HG02642 (cell line): ENCODE measurements around the gene JPH3.

Experiments used
- ATAC-seq: cut with Tn5 transposase; IDR thresholded peaks from one replicate; pipeline ENCODE4 v1.9.1; 2021; ENCODE audit warnings: mild to moderate bottlenecking; ENCODE audit not compliant: unreplicated experiment, poor library complexity

Gene JPH3

GRCh38 chr16:87622756-87623319, 20.5 kb downstream of the JPH3 start:
- no peak for ATAC-seq

- no peak for ATAC-seq
Measured at GRCh38 chr16:87625241-87625797, 23.0 kb downstream of the JPH3 start.

- no peak for ATAC-seq
Measured at GRCh38 chr16:87626401-87626800, 24.1 kb downstream of the JPH3 start.

GRCh38 chr16:87626905-87627304, 24.6 kb downstream of the JPH3 start:
- ATAC-seq, result no peak

- no peak for ATAC-seq
Measured at GRCh38 chr16:87627542-87628245, 25.4 kb downstream of the JPH3 start.

GRCh38 chr16:87628246-87628923, 26.1 kb downstream of the JPH3 start:
- ATAC-seq, result no peak

GRCh38 chr16:87628940-87629339, 26.6 kb downstream of the JPH3 start:
- ATAC-seq, result no peak

- ATAC-seq, result no peak
Measured at GRCh38 chr16:87631067-87631466, 28.8 kb downstream of the JPH3 start.

GRCh38 chr16:87634411-87634810, 32.1 kb downstream of the JPH3 start:
- ATAC-seq, result no peak

GRCh38 chr16:87635541-87636049, 33.3 kb downstream of the JPH3 start:
- ATAC-seq, result no peak

GRCh38 chr16:87636050-87636684, 33.9 kb downstream of the JPH3 start:
- ATAC-seq, result no peak

GRCh38 chr16:87636741-87637140, 34.4 kb downstream of the JPH3 start:
- no peak for ATAC-seq

GRCh38 chr16:87637357-87637756, 35.0 kb downstream of the JPH3 start:
- no peak for ATAC-seq

- ATAC-seq, result no peak
Measured at GRCh38 chr16:87638736-87639135, 36.4 kb downstream of the JPH3 start.

- ATAC-seq, result no peak
Measured at GRCh38 chr16:87641721-87642120, 39.4 kb downstream of the JPH3 start.

GRCh38 chr16:87642491-87642890, 40.2 kb downstream of the JPH3 start:
- no peak for ATAC-seq

- no peak for ATAC-seq
Measured at GRCh38 chr16:87644186-87644585, 41.9 kb downstream of the JPH3 start.

- ATAC-seq, result no peak
Measured at GRCh38 chr16:87644596-87644995, 42.3 kb downstream of the JPH3 start.

GRCh38 chr16:87645802-87646201, 43.5 kb downstream of the JPH3 start:
- ATAC-seq, result no peak

GRCh38 chr16:87647431-87648185, 45.3 kb downstream of the JPH3 start:
- no peak for ATAC-seq
